VCaP (cell line): ENCODE data around the gene GALNT15.

Experiments
- H3K27ac ChIP-seq: fragments of 450-650 bp; 2 replicates; pipeline ENCODE4 v1.5.1; 2017
- TF ChIP-seq, protein P1 (sequence below): fragments of 450-650 bp; conservative IDR thresholded peaks from 2 replicates; pipeline ENCODE4 v1.5.1; 2017; ENCODE audit warnings: mild to moderate bottlenecking, moderate library complexity

The GALNT15 gene

DNA sequence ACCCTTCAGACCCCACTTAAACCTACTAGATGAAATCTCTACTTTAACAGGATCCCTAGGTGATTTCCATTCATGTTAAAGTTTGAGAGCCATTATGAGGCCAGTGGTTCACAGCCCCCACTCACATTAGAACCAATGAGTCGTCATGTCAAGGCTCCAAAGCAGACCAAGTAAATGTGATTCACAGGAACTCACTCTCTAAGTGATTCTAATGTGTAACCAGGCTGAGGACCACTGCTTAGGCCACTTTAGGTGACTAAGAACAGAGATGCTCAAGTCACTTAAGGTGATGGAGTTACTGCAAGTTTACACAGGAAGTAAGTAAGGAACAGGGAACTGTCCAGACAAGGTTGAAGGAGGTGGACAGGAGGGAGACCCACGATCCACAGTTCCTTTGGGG is 7.7 kb downstream of the GALNT15 start:
- TF ChIP-seq, protein P1, sequence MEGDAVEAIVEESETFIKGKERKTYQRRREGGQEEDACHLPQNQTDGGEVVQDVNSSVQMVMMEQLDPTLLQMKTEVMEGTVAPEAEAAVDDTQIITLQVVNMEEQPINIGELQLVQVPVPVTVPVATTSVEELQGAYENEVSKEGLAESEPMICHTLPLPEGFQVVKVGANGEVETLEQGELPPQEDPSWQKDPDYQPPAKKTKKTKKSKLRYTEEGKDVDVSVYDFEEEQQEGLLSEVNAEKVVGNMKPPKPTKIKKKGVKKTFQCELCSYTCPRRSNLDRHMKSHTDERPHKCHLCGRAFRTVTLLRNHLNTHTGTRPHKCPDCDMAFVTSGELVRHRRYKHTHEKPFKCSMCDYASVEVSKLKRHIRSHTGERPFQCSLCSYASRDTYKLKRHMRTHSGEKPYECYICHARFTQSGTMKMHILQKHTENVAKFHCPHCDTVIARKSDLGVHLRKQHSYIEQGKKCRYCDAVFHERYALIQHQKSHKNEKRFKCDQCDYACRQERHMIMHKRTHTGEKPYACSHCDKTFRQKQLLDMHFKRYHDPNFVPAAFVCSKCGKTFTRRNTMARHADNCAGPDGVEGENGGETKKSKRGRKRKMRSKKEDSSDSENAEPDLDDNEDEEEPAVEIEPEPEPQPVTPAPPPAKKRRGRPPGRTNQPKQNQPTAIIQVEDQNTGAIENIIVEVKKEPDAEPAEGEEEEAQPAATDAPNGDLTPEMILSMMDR: no peak
- H3K27ac ChIP-seq: no peak overlapping the region

DNA sequence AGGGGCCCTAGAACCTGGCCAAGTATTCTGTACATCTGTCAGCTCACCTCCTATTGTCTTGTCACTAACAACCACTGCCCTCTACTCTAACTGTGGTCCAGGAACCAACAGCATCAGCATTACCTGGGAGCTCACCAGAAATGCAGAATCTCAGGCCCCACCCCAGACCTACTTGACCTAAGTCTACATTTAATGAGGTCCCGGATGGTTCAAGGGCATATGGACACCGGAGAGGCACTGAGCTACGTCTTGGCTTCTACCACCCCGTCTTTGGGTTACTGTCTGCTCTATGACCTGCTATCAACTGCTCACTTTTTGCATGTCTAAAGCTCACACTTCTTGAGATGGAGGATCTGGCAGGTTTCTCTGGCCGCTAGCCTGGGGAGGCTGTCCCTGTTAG is 8.1 kb downstream of the GALNT15 start:
- TF ChIP-seq, protein P1: no peak
- H3K27ac ChIP-seq: no peak overlapping the region

DNA sequence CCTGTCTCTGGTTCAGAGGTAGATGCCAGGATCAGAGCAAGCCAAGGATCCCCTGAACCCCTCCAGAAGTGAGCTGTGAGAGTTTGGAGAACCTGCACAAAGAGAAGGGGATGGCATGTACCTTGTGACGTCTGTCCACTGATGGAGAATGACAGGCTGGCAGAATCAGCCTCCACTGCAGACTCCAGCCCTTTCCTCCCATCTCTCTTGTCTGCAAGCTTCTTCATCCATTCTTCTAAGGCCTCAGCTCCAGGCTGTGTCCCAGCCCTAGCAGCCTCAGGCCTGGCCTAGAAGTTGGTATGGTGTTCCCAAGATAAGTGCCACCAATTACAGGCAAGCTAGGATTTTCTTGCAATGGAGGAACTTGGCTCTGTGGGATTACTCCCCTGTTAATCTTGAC is 8.6 kb downstream of the GALNT15 start:
- H3K27ac ChIP-seq: no peak overlapping the region
- TF ChIP-seq, protein P1: no peak

DNA sequence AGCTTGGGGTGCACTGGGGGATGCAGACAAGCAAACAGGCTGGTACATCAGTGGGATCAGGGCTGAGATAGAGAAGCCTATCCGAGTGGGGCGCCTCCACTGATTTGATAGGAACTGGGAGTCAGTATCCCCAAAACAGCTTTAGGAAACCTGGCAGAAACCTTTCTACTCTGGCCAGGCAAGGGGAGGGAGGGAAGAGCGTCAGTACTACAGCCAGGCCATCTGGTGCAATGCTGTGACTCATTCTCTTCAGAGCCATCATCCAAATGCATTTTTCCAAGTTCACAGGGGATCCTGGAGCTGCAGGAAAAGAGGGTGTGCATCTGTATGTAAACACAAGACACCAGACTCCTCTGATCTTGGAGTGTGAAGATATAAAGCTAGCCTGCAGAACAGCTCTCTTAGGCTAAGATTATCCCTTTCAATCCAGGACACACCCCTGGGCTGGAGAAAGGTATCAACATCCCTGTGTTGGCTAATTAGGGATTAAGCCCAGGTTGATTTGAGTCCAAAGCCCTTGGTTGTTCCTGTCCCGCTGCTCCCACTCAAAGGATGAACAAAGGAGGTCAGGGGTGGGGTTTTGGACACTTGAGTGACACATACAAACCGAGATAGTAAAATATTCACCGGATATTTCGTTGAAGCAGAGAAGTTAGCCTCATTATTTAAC is 9.3 kb downstream of the GALNT15 start:
- TF ChIP-seq, protein P1: no peak
- H3K27ac ChIP-seq: no peak overlapping the region

DNA sequence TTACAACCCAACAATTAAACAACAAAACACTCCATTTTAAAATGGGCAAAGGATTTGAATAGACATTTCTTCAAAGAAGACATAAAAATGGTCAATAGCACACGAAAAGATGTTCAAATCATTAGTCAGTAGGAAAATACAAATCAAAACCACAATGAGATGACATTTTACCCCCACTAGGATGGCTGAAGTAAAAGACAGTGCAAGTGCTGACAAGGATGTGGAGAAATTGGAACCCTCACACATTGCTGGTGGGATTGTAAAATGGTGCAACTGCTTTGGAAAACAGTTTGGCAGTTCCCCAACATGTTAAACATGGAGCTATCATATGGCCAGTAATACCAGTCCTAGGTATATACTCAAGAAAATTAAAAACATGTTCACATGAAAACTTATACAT is 11.6 kb downstream of the GALNT15 start:
- H3K27ac ChIP-seq: no peak overlapping the region
- TF ChIP-seq, protein P1: no peak

DNA sequence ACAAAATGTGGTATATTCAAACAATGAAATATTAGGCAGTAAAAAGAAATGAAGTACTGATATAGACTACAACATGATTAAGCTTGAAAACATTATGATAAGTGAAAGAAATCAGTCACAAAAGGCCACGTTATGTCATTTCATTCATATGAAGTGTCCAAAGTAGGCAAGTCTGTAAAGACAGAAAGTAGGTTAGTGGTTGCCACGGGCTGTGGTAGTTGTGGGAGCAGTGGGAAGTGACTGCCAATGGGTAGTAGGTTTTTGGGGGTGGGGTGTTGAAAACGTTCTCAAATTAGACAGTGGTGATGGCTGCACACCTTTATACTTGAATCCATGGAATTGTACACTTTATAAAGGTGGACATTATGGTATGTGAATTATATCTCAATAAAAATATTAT is 12.1 kb downstream of the GALNT15 start:
- H3K27ac ChIP-seq: no peak overlapping the region
- TF ChIP-seq, protein P1: no peak

DNA sequence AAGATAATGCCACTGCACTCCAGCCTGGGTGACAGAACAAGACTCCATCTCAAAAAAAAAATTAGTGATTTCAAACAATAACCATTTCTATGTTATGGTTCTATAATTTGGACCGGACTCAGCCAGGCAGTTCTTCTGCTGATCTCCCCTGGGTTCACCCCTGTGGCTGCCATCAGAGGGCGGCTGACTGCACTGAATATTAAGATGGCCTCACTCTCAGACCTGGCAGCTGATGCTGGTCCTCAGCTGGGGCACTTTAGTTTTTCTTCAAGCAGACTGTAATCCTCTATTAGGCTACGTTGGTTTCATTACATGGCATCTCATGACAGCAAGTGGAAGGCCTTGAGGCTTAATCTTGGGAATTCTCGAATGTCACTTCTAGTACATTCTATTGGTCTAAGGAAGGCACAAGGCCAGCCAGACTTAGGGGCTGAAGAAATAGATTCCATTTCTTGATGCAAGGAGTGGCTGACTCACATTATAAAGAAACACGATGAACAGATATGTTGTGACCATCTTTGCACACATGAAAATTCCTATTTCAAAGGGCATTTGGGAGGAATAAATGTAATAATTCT is 12.8 kb downstream of the GALNT15 start:
- H3K27ac ChIP-seq: no peak overlapping the region
- TF ChIP-seq, protein P1: no peak
